Body of pancreas (tissue), 4 donors: ENCODE data around the gene TLR10. TPM values are rescaled to one million over a fixed set of nuclear protein-coding genes. Genes with fewer than 3 reads are reported as not detected.

Source experiments
- ATAC-seq: fragments of 150-250 bp; one replicate; pipeline ENCODE4 v1.9.1; 2016
- DNase-seq, 4 donors: peaks; one replicate each; pipeline ENCODE4 v3.0.0-alpha.2; 2019
- H3K27ac ChIP-seq, 4 donors: fragments of 200-600 bp; sonication (generic); 1 replicate in 3 of 4; 2 replicates in 1 of 4; pipeline versions ENCODE4 v1.5.1 to v1.6.1; 2016 to 2019; ENCODE audit warnings: mild to moderate bottlenecking in 1 of 4, mixed read lengths in 1 of 4, moderate library complexity in 1 of 4
- H3K27me3 ChIP-seq, 2 donors: fragments of 200-600 bp; sonication (generic); one replicate each; pipeline ENCODE4 v1.6.0; 2016; ENCODE audit warnings: mild to moderate bottlenecking in 1 of 2
- H3K36me3 ChIP-seq, 2 donors: fragments of 200-600 bp; sonication (generic); replicated peaks in 1 of 2; 2 replicates each; pipeline ENCODE4 v1.5.1; 2016; ENCODE audit warnings: low read depth in 2 of 2; ENCODE audit not compliant: insufficient read depth in 1 of 2
- H3K4me1 ChIP-seq: fragments of 200-600 bp; sonication (generic); one replicate; pipeline ENCODE4 v1.6.0; 2016
- H3K4me3 ChIP-seq, 2 donors: fragments of 200-600 bp; sonication (generic); 1 replicate in 1 of 2; 2 replicates in 1 of 2; pipeline ENCODE4 v1.5.1; 2016 to 2019
- H3K9me3 ChIP-seq, 3 donors: fragments of 200-600 bp; sonication (generic); 1 replicate in 2 of 3; 2 replicates in 1 of 3; pipeline ENCODE4 v1.5.1; 2016
- CTCF ChIP-seq, 7 experiments: fragments of 450-650 bp in 4 of 7; fragments of 200-600 bp in 3 of 7; sonication (generic) in 3 of 7; IDR thresholded peaks; one replicate each; pipeline ENCODE4 v1.5.1; 2016 to 2019; ENCODE audit warnings: antibody characterized with exemption in 7 of 7
- POLR2A ChIP-seq, 3 donors: fragments of 450-650 bp; IDR thresholded peaks; one replicate each; pipeline ENCODE4 v1.6.1; 2016; ENCODE audit warnings: antibody characterized with exemption in 3 of 3, mild to moderate bottlenecking in 2 of 3
- WGBS, 2 donors: methylation state at CpG; one replicate each; pipeline ENCODE4 v1.1.5; 2017; 5-methylcytosine and 5-hydroxymethylcytosine counted together
- intact Hi-C: fragments of 100-400 bp; cut with DNase I; formaldehyde crosslinking; loops from one replicate; pipeline ENCODE4 v1.15.1; 2023
- total RNA-seq, 2 donors: library from RNA; depleted of rRNA; stranded (reverse); fragments of >200 nt; gene quantifications; one replicate each; pipeline ENCODE4 v1.1.0, GENCODE V29; 2016

The TLR10 gene
- total RNA-seq, 2 donors from 2014 or later = 0.26 TPM; not detected in 1

GRCh38 chr4:38740303-38740702, 42.5 kb downstream of the TLR10 start:
- no peaks in the 10 kb centered on the region for H3K27me3 ChIP-seq
- WGBS, 2 donors = 47 to 60% methylated on average over 2 of the region's 2 CpGs
- no peak for DNase-seq
- no peaks in the 10 kb centered on the region for H3K4me1 ChIP-seq
- H3K27ac ChIP-seq = no peak overlapping the region
- H3K9me3 ChIP-seq = no peaks in the 10 kb centered on the region
- no peak overlapping the region for H3K4me3 ChIP-seq
- no peak for ATAC-seq
- intact Hi-C loops = no loop called here
- H3K36me3 ChIP-seq = no peaks in the 10 kb centered on the region
- TF ChIP-seq CTCF (IDR thresholded peaks at IDR 0.05) (no peak), POLR2A (IDR thresholded peaks at IDR 0.05) (no peak)

GRCh38 chr4:38738940-38739803, 43.6 kb downstream of the TLR10 start:
- no peak for ATAC-seq
- no peaks in the 10 kb centered on the region for H3K27me3 ChIP-seq
- WGBS, 2 donors = 96 to 98% methylated on average over 6 of the region's 6 CpGs
- H3K27ac ChIP-seq = no peak overlapping the region
- intact Hi-C loops = no loop called here
- no peaks in the 10 kb centered on the region for H3K4me1 ChIP-seq
- H3K4me3 ChIP-seq = no peak overlapping the region
- no peaks in the 10 kb centered on the region for H3K36me3 ChIP-seq
- no peaks in the 10 kb centered on the region for H3K9me3 ChIP-seq
- TF ChIP-seq CTCF (IDR thresholded peaks at IDR 0.05) (no peak), POLR2A (IDR thresholded peaks at IDR 0.05) (no peak)
- no peak for DNase-seq

- intact Hi-C loops = no loop called here
- TF ChIP-seq POLR2A (IDR thresholded peaks at IDR 0.05) = no peak
- no peak for TF ChIP-seq CTCF (IDR thresholded peaks at IDR 0.05)
- WGBS, 2 donors = 71 to 73% methylated on average over 3 of the region's 3 CpGs
- Histone ChIP-seq H3K27ac (no peak overlapping the region), H3K27me3 (no peaks in the 10 kb centered on the region), H3K36me3 (no peaks in the 10 kb centered on the region), H3K4me1 (no peaks in the 10 kb centered on the region), H3K9me3 (no peaks in the 10 kb centered on the region), H3K4me3 (no peak overlapping the region)
- no peak for DNase-seq
- ATAC-seq = no peak
Measured at GRCh38 chr4:38735870-38736269, 46.9 kb downstream of the TLR10 start.

GRCh38 chr4:38734911-38735310, 47.9 kb downstream of the TLR10 start:
- Histone ChIP-seq H3K36me3 (no peaks in the 10 kb centered on the region), H3K4me1 (no peaks in the 10 kb centered on the region), H3K27me3 (no peaks in the 10 kb centered on the region), H3K27ac (no peak overlapping the region), H3K9me3 (no peaks in the 10 kb centered on the region), H3K4me3 (no peak overlapping the region)
- DNase-seq = no peak
- ATAC-seq = no peak
- TF ChIP-seq POLR2A (IDR thresholded peaks at IDR 0.05) = no peak
- no peak for TF ChIP-seq CTCF (IDR thresholded peaks at IDR 0.05)
- 88 to 90% methylated on average over 2 of the region's 2 CpGs for WGBS, 2 donors
- intact Hi-C loops = loop anchor here (5.0 kb wide), 1 partner anchor 668 kb away; no protein-coding TSS in a partner anchor

- no peak for TF ChIP-seq CTCF (IDR thresholded peaks at IDR 0.05)
- no peak for TF ChIP-seq POLR2A (IDR thresholded peaks at IDR 0.05)
- 77 to 78% methylated on average over 5 of the region's 5 CpGs for WGBS, 2 donors
- intact Hi-C loops = loop anchor here (5.0 kb wide), 1 partner anchor 667 kb away; no protein-coding TSS in a partner anchor
Measured at GRCh38 chr4:38734446-38734845, 48.3 kb downstream of the TLR10 start.

More at GRCh38 chr4:38734446-38734845, 48.3 kb downstream of the TLR10 start:
- Histone ChIP-seq H3K4me3 (no peak overlapping the region), H3K4me1 (no peaks in the 10 kb centered on the region), H3K36me3 (no peaks in the 10 kb centered on the region), H3K9me3 (no peaks in the 10 kb centered on the region), H3K27me3 (no peaks in the 10 kb centered on the region), H3K27ac (no peak overlapping the region)
- no peak for DNase-seq
- no peak for ATAC-seq
